ENCODE results near the gene WWOX.

DNA sequence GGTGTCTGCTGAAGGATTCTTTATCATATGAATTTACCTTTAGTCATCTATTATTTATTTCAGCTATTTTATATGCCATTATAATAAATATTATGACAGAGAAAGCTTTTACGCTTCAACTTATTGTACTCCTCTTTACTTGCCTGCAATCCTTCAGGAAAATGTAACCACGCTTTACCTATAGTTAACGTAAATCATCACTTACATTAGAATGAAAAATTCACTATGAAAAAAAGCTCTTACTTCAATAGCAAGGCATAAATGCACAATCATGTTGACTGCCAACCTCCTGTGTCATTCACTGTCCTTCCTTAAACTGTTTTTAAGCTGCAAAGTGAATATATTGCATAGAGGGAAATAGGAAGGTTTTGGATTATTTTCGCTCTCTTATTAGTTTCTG, 277.9 kb downstream of the WWOX start:
- TF ChIP-seq MXI1 (conservative IDR thresholded peaks at IDR 0.05; ENCODE audit: poor library complexity, severe bottlenecking), result no peak
- TF ChIP-seq, protein P1, sequence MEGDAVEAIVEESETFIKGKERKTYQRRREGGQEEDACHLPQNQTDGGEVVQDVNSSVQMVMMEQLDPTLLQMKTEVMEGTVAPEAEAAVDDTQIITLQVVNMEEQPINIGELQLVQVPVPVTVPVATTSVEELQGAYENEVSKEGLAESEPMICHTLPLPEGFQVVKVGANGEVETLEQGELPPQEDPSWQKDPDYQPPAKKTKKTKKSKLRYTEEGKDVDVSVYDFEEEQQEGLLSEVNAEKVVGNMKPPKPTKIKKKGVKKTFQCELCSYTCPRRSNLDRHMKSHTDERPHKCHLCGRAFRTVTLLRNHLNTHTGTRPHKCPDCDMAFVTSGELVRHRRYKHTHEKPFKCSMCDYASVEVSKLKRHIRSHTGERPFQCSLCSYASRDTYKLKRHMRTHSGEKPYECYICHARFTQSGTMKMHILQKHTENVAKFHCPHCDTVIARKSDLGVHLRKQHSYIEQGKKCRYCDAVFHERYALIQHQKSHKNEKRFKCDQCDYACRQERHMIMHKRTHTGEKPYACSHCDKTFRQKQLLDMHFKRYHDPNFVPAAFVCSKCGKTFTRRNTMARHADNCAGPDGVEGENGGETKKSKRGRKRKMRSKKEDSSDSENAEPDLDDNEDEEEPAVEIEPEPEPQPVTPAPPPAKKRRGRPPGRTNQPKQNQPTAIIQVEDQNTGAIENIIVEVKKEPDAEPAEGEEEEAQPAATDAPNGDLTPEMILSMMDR (IDR thresholded peaks at IDR 0.05; ENCODE audit: poor library complexity, severe bottlenecking), result no peak
- TF ChIP-seq, protein P2, sequence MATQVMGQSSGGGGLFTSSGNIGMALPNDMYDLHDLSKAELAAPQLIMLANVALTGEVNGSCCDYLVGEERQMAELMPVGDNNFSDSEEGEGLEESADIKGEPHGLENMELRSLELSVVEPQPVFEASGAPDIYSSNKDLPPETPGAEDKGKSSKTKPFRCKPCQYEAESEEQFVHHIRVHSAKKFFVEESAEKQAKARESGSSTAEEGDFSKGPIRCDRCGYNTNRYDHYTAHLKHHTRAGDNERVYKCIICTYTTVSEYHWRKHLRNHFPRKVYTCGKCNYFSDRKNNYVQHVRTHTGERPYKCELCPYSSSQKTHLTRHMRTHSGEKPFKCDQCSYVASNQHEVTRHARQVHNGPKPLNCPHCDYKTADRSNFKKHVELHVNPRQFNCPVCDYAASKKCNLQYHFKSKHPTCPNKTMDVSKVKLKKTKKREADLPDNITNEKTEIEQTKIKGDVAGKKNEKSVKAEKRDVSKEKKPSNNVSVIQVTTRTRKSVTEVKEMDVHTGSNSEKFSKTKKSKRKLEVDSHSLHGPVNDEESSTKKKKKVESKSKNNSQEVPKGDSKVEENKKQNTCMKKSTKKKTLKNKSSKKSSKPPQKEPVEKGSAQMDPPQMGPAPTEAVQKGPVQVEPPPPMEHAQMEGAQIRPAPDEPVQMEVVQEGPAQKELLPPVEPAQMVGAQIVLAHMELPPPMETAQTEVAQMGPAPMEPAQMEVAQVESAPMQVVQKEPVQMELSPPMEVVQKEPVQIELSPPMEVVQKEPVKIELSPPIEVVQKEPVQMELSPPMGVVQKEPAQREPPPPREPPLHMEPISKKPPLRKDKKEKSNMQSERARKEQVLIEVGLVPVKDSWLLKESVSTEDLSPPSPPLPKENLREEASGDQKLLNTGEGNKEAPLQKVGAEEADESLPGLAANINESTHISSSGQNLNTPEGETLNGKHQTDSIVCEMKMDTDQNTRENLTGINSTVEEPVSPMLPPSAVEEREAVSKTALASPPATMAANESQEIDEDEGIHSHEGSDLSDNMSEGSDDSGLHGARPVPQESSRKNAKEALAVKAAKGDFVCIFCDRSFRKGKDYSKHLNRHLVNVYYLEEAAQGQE (IDR thresholded peaks at IDR 0.05; ENCODE audit: borderline replicate concordance), result peak; percentile 12
- no peak for TF ChIP-seq SMC3 (conservative IDR thresholded peaks at IDR 0.05; ENCODE audit: poor library complexity)
- peak; percentile 81 for TF ChIP-seq POLR2AphosphoS5 (IDR thresholded peaks at IDR 0.05)
- TF ChIP-seq EZH2 (IDR thresholded peaks at IDR 0.05; ENCODE audit: borderline replicate concordance, insufficient read depth, low read length, poor library complexity, severe bottlenecking), result no peak
- TF ChIP-seq EP300 (conservative IDR thresholded peaks at IDR 0.05; ENCODE audit: poor library complexity, severe bottlenecking), result peak; percentile 87
- TF ChIP-seq RAD21 (conservative IDR thresholded peaks at IDR 0.05), result no peak
- no peak for TF ChIP-seq TAF1 (IDR thresholded peaks at IDR 0.05; ENCODE audit: low read depth)

Measured in neural cell (in vitro differentiated cells).